Esophagus squamous epithelium (tissue), 4 donors: Measurements from ENCODE around the gene OR51F1.
"Not testable (repeated sequence)": the region's sequence is repeated elsewhere in the genome, so short reads cannot be mapped to it uniquely, and the experiment has no call there.

Experiments used
- CTCF ChIP-seq, 6 experiments: fragments of 450-650 bp in 4 of 6; fragments of 200-600 bp in 2 of 6; sonication (generic) in 2 of 6; IDR thresholded peaks; one replicate each; pipeline ENCODE4 v1.5.1; 2016 to 2019; ENCODE audit warnings: antibody characterized with exemption in 6 of 6, mild to moderate bottlenecking in 4 of 6, moderate library complexity in 4 of 6
- POLR2A ChIP-seq, 4 donors: fragments of 450-650 bp; IDR thresholded peaks; one replicate each; pipeline ENCODE4 v1.6.1; 2017; ENCODE audit warnings: antibody characterized with exemption in 4 of 4, mild to moderate bottlenecking in 4 of 4, moderate library complexity in 3 of 4

GRCh38 chr11:4801316-4801715 is 31.6 kb upstream of the OR51F1 start:
- TF ChIP-seq POLR2A, CTCF (IDR thresholded peaks at IDR 0.05): not testable (repeated sequence)
